Limb (tissue), 2 donors: ENCODE data around the gene VSTM2L.

ENCODE experiments used
- DNase-seq, 2 donors: peaks; one replicate each; pipeline ENCODE4 v3.0.0-alpha.2; 2016; ENCODE audit errors: extremely low spot score in 2 of 2

The VSTM2L gene

DNA sequence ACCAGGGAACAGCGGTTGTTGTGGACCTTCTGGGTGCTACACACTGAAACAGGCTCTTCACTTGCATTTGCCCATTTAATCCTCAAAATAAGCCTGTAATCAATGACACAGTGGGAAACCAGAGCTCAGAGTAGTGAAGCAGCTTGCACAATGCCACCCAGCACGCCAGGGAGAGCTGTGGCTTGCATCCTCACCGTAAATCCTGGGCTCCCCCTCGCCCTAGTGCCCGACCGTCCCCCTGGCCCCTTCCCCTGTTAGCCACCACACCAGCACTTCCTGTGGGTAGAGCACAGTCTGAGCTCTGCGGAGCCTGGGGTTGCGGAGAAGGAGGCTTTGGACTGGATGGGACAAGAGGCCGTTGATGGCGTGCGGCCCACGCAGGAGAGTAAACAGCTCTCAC is 14.5 kb downstream of the VSTM2L start:
- DNase-seq, result no peak

DNA sequence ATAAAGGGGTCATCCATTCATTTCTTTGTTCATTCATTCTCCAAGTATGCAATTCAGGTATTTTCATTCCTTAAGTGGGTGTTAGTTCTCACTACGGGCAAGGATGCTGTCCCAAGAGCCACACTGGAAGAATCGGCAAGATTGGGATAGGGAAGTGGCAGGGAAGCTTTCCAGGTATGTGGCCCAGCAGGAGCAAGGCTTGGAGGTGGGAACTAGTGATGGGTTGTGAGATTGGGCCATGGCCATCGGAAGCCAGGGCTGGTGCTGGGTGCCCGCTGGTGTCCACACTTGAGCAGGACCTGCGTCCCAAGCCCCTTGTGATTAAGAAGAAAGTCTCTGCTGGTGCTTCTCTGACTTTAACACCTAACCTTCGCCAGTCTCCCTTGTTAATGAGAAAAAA is 15.1 kb downstream of the VSTM2L start:
- DNase-seq, result no peak

DNA sequence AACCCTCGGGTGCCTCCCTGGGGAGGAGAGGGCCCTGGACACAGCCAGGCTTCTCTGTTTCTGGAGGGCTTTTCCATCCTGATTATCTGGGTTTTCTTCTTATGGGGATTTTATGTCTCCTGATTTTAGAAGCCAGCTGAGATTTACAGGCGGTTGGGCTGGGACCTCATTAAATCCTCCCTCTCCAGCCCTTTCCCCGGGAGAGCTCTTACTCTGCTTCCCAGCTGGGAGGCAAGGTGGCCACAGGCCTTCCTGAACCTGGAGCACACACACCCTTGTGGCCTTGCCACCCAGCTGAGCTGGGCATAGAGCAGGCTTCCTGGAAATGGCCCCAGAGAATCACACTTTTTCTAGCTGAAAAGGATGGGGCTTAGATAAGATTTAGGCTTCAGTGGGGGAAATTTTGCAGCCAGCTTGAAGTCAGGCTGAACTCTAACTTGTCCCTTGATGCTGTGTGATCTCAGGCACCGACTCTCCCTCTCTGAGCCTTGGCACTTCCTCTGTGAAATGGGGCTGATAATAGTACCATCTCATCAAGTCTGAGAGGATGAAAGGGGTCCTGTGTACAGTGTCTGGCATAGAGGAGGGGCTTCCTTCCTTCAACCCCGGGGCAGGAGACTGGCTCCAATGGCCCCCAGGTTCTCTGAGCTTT is 16.6 kb downstream of the VSTM2L start:
- no peak for DNase-seq

GRCh38 chr20:37920270-37920669 is 17.3 kb downstream of the VSTM2L start:
- DNase-seq, result no peak

DNA sequence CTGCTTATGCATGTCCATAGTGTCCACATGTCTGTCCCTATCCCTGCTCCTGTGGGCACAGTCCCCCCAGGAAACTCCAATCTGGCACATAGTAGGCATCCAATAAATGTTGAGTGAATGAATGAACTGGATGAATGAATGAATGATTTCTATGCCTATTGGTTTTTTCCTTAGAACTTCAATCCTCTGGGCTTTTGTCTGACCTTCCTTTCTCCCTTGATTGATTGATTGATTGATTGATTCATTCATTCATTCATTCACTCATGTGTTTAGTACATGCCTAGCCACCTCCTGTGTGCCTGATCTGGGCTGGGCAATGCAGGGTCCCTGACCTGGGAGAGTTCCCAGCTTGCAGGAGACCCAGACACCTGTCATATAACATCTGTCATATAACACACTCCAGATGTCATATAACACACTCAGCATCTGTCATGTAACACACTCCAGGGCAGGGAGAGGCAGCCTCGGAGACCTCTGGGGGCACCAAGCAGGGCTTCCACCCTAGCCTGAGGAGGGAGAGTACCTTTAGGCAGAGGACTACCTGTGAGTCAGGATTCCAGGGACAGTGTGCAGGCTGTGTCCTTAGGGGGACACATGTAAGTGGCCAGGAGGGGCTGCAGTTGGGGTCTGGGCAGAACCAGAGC is 17.9 kb downstream of the VSTM2L start:
- no peak for DNase-seq

GRCh38 chr20:37921341-37921929 is 18.5 kb downstream of the VSTM2L start:
- DNase-seq, result no peak

DNA sequence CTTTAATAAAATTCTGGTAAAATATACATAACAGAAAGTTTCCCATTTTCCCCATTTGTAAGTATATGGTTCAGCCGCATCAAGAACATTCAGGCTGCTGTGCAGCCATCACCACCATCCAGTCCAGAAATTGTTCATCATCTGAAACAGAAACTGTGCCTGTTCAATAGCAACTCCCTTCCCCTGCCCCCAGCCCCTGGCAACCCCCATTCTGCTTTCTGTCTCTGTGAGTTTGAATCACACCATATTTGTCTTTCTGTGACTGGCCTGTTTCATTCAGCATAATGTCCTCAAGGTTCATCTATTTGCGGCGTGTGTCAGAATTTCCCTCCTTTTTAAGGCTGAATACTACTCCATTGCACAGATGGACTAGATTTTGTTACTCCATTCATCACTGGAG is 19.1 kb downstream of the VSTM2L start:
- no peak for DNase-seq

- DNase-seq, result no peak
These were observed 22.6 kb downstream of the VSTM2L start for GRCh38 chr20:37925265-37926165.

DNA sequence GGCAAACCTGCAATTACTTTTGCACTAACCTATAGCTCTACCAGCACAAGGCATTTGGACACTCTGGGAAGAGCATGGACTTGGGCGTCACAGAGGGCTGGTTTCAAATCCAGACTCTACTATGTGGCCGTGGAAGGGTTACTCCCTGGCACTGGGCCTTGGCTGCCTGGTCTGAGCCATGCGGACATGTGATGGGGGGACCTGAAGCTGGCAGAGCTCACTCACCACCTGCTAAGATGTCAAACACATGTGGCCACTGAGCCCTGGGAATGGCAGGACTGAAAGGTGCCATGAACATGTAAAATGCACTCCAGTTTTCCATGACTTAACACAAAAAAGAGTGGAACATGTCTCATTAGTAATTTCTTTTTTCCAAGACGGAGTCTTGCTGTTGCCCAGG is 23.7 kb downstream of the VSTM2L start:
- DNase-seq, result no peak

DNA sequence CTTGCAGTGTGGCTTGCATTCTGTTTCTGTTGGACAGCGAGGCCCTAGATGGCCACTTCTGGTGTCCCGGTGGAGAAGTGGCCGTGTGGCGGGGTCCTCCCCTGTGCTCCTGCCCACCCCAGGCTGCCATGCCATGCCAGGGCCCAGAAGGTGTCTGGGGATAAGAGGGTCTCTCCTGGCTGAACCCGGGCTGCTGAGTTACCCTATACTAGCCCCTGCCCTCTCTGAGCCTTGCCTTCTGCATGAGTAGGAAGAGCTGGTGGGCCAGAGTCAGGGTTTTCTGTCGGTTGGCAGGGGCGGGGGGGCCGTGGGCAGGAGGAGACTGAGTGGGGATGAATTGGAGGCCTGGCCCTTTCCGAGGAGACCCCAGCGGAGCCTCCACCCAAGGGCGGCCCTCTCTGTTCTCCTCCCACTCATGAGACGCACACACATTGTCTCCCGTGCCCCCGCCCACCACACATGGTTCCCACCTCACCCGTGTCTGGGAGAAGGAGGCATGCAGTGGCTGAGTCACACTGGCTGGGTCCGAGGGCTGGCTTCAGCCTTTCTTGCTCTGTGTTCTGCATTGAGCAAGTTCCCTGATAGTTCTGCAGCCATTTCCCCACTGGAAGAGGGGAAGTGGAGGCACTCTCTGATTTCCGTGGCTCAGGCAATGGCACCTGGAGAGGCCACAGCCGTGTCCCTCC is 24.6 kb downstream of the VSTM2L start:
- DNase-seq, result no peak

GRCh38 chr20:37928996-37929682 is 26.2 kb downstream of the VSTM2L start:
- DNase-seq, result no peak

- no peak for DNase-seq
These were observed 26.7 kb downstream of the VSTM2L start for GRCh38 chr20:37929683-37930014.

DNA sequence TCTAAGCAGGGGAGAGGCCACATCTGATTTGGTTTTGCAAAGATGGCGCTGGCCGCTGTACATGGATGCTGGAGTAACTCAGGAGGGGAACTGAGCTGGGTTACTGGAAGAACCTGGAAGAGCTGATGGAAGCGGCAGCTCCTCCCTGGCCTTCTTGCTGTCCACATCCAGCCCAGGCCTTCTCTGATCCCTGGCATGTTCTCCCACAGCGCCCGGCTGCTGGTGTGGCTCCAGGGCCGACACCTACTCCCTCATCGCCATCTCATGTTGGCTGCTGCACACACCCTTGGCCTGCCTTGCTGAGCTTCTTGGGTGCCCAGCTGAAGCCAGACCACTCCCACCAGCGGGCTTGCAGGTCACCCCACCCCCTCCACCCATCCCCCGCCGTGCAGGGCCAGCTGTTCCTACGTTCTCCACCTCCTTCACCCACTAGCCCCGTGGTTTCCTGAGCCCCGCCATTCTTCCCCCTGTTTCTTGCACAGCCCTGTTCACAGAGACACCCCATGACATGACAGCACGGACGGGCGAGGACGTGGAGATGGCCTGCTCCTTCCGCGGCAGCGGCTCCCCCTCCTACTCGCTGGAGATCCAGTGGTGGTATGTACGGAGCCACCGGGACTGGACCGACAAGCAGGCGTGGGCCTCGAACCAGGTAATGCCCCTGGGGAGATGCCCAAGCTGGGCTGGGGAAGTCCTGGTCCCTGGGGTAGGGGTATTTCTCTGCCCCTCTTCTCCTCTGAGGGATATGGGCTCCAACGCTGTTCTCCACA is 28.4 kb downstream of the VSTM2L start:
- no peak for DNase-seq

DNA sequence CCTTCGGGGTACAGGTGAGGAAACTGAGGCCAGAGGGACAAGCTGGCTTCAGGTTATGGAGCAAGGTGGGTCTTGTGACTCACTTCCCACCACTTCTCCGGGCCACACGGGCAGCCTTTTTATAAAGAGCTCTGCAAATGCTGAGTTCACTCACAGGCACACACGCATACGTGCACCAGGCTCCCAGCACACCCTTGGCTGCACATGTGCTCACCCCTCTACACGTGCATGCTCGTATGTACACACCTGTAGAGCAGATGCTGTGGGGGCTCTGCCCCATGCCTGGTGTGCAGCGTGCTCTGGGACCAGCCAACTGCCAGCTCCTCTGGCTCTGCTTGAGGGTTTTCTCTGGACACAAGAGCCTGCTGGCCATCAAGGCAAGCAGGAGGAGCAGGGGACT is 29.1 kb downstream of the VSTM2L start:
- no peak for DNase-seq

- no peak for DNase-seq
These were observed 30.0 kb downstream of the VSTM2L start for GRCh38 chr20:37932919-37933318.

GRCh38 chr20:37933786-37934633 is 31.1 kb downstream of the VSTM2L start:
- no peak for DNase-seq

GRCh38 chr20:37934634-37935375 is 31.9 kb downstream of the VSTM2L start:
- no peak for DNase-seq

- no peak for DNase-seq
These were observed 32.5 kb downstream of the VSTM2L start for GRCh38 chr20:37935435-37935834.

GRCh38 chr20:37936041-37936440 is 33.1 kb downstream of the VSTM2L start:
- DNase-seq, result no peak
